ENCODE results near the gene PLXNA1.

The PLXNA1 gene

GRCh38 chr3:127002195-127003174 is 19.6 kb downstream of the PLXNA1 start:
- DNase-seq (ENCODE audit: low read depth in 2 of 2), result no peak

- DNase-seq (ENCODE audit: low read depth in 2 of 2), result no peak
Observed at GRCh38 chr3:127003175-127003555, 20.2 kb downstream of the PLXNA1 start.

- DNase-seq (ENCODE audit: low read depth in 2 of 2), result no peak
Observed at GRCh38 chr3:127003601-127004280, 20.8 kb downstream of the PLXNA1 start.

GRCh38 chr3:127004641-127005397 is 21.9 kb downstream of the PLXNA1 start:
- no peak for DNase-seq (ENCODE audit: low read depth in 2 of 2)

- no peak for DNase-seq (ENCODE audit: low read depth in 2 of 2)
Observed at GRCh38 chr3:127005864-127006500, 23.1 kb downstream of the PLXNA1 start.

GRCh38 chr3:127006781-127007436 is 24.0 kb downstream of the PLXNA1 start:
- DNase-seq (ENCODE audit: low read depth in 2 of 2), result no peak

GRCh38 chr3:127008236-127008635 is 25.3 kb downstream of the PLXNA1 start:
- no peak for DNase-seq (ENCODE audit: low read depth in 2 of 2)

GRCh38 chr3:127009531-127009930 is 26.6 kb downstream of the PLXNA1 start:
- no peak for DNase-seq (ENCODE audit: low read depth in 2 of 2)

GRCh38 chr3:127011270-127011992 is 28.5 kb downstream of the PLXNA1 start:
- DNase-seq (ENCODE audit: low read depth in 2 of 2), result no peak

GRCh38 chr3:127012091-127012490 is 29.2 kb downstream of the PLXNA1 start:
- no peak for DNase-seq (ENCODE audit: low read depth in 2 of 2)

- DNase-seq (ENCODE audit: low read depth in 2 of 2), result no peak
Observed at GRCh38 chr3:127013181-127013580, 30.3 kb downstream of the PLXNA1 start.

- no peak for DNase-seq (ENCODE audit: low read depth in 2 of 2)
Observed at GRCh38 chr3:127013758-127014535, 31.0 kb downstream of the PLXNA1 start.

GRCh38 chr3:127014536-127015281 is 31.8 kb downstream of the PLXNA1 start:
- no peak for DNase-seq (ENCODE audit: low read depth in 2 of 2)

- DNase-seq (ENCODE audit: low read depth in 2 of 2), result no peak
Observed at GRCh38 chr3:127015282-127016042, 32.5 kb downstream of the PLXNA1 start.

GRCh38 chr3:127016043-127016343 is 33.1 kb downstream of the PLXNA1 start:
- no peak for DNase-seq (ENCODE audit: low read depth in 2 of 2)

- no peak for DNase-seq (ENCODE audit: low read depth in 2 of 2)
Observed at GRCh38 chr3:127016461-127016860, 33.5 kb downstream of the PLXNA1 start.

- DNase-seq (ENCODE audit: low read depth in 2 of 2), result no peak
Observed at GRCh38 chr3:127017229-127017628, 34.3 kb downstream of the PLXNA1 start.

GRCh38 chr3:127017781-127018180 is 34.9 kb downstream of the PLXNA1 start:
- no peak for DNase-seq (ENCODE audit: low read depth in 2 of 2)
